Spleen (tissue), 11 donors: ENCODE measurements around the gene MAN2A2. TPM values are rescaled to one million over a fixed set of nuclear protein-coding genes. Genes with fewer than 3 reads are reported as not detected.

ENCODE experiments used
- DNase-seq: peaks from one replicate; pipeline ENCODE4 v3.0.0-alpha.2; 2020
- H3K27ac ChIP-seq, 8 donors: fragments of 200-600 bp; sonication (generic) in 7 of 8; 1 replicate in 4 of 8; 2 replicates in 4 of 8; pipeline versions ENCODE4 v1.5.0 to v1.8.0; 2016 to 2021; ENCODE audit warnings: inconsistent platforms in 4 of 8, mild to moderate bottlenecking in 4 of 8, moderate library complexity in 1 of 8
- H3K27me3 ChIP-seq, 7 donors: fragments of 200-600 bp; sonication (generic) in 6 of 7; replicated peaks in 1 of 7; 1 replicate in 4 of 7; 2 replicates in 3 of 7; pipeline versions ENCODE4 v1.5.0 to v1.8.0; 2016 to 2021; ENCODE audit warnings: inconsistent platforms in 3 of 7, mild to moderate bottlenecking in 1 of 7
- H3K36me3 ChIP-seq, 6 donors: fragments of 200-600 bp; sonication (generic) in 5 of 6; 1 replicate in 4 of 6; 2 replicates in 2 of 6; pipeline versions ENCODE4 v1.5.0 to v1.8.0; 2016 to 2021; ENCODE audit warnings: inconsistent platforms in 2 of 6
- H3K4me1 ChIP-seq, 6 donors: fragments of 200-600 bp; sonication (generic) in 5 of 6; 1 replicate in 3 of 6; 2 replicates in 3 of 6; pipeline versions ENCODE4 v1.5.0 to v1.8.0; 2016 to 2021; ENCODE audit warnings: inconsistent platforms in 3 of 6
- H3K4me3 ChIP-seq, 8 donors: fragments of 200-600 bp; sonication (generic) in 7 of 8; 1 replicate in 4 of 8; 2 replicates in 4 of 8; pipeline versions ENCODE4 v1.5.0 to v1.8.0; 2016 to 2021; ENCODE audit warnings: inconsistent platforms in 4 of 8, mild to moderate bottlenecking in 4 of 8, moderate library complexity in 2 of 8
- H3K9me3 ChIP-seq, 8 donors: fragments of 200-600 bp; sonication (generic) in 7 of 8; 1 replicate in 4 of 8; 2 replicates in 4 of 8; pipeline versions ENCODE4 v1.5.0 to v1.8.0; 2016 to 2021; ENCODE audit warnings: inconsistent platforms in 4 of 8
- CTCF ChIP-seq, 11 experiments: fragments of 200-600 bp in 7 of 11; fragments of 450-650 bp in 4 of 11; sonication (generic) in 4 of 11; IDR thresholded peaks in 8 of 11; conservative IDR thresholded peaks in 3 of 11; 1 replicate in 7 of 11; 2 replicates in 4 of 11; pipeline versions ENCODE4 v1.4.0 to v1.8.0; 2016 to 2021; ENCODE audit warnings: antibody characterized with exemption in 11 of 11, inconsistent platforms in 4 of 11, mild to moderate bottlenecking in 1 of 11
- POLR2A ChIP-seq, 3 donors: fragments of 450-650 bp; IDR thresholded peaks; one replicate each; pipeline ENCODE4 v1.5.1; 2017; ENCODE audit warnings: antibody characterized with exemption in 3 of 3, mild to moderate bottlenecking in 1 of 3
- POLR2AphosphoS5 ChIP-seq, 3 donors: sonication (generic); formaldehyde crosslinking; IDR thresholded peaks; one replicate each; pipeline ENCODE4 v1.5.1; 2017; ENCODE audit warnings: antibody characterized with exemption in 3 of 3
- WGBS, 5 donors: extraction: QIAGEN DNeasy Blood & Tissue Kit in 3 of 5; methylation state at CpG; one replicate each; pipeline versions ENCODE4 v1.1.5 to v1.1.7; 2013 to 2018; 5-methylcytosine and 5-hydroxymethylcytosine counted together
- intact Hi-C: fragments of 100-400 bp; cut with DNase I; formaldehyde crosslinking; loops from one replicate; pipeline ENCODE4 v1.15.0; 2023; ENCODE audit warnings: low total_unique reads
- polyA plus RNA-seq, 3 donors: library from polyadenylated mRNA; stranded (reverse); fragments of 200-250 nt; gene quantifications; one replicate each; pipeline ENCODE4 v1.2.1, GENCODE V29; 2013
- total RNA-seq, 7 donors: library from RNA; depleted of rRNA in 3 of 7; stranded (reverse); fragments of >200 nt in 3 of 7; fragmentation: NEBNext Ultra II Directional in 4 of 7; extraction: Animal tissue kit (Norgen Biotek cat#: 25700) in 4 of 7; gene quantifications; one replicate each; pipeline versions ENCODE4 v1.1.0 to v1.2.1, GENCODE V29; 2016 to 2021
- donor health status: healthy with polysubstance abuse.
- donor health status: DM: no; HTN: no; CAD: no; lungs with moderate emphysema.
- donor health status: DM: no; HTN: no; CAD: no.
- donor health status: Bipolar disorder and iron deficiency.
- donor health status: healthy.
- donor health status: DM: no; HTN: no; CAD: no.
- donor health status: DM: yes; HTN: yes; CAD: no.

The MAN2A2 gene
- total and polyA plus RNA-seq, 10 donors: 13.7 to 167 (median 110) TPM

GRCh38 chr15:90857883-90858443 is 45.1 kb upstream of the MAN2A2 start:
- intact Hi-C loops: no loop called here
- no peaks in the 10 kb centered on the region for H3K9me3 ChIP-seq
- H3K27me3 ChIP-seq: no peaks in the 10 kb centered on the region
- no peak overlapping the region for H3K4me3 ChIP-seq
- peaks cover 5 to 89% (median 47%) of the 10 kb centered on the region in 6 donors for H3K4me1 ChIP-seq
- peak overlapping the region in 1 of 8 donors; percentile 1 for H3K27ac ChIP-seq
- DNase-seq: no peak
- 80 to 92% (median 88%) methylated on average over 8 of the region's 8 CpGs for WGBS, 5 donors
- no peaks in the 10 kb centered on the region for H3K36me3 ChIP-seq
- TF ChIP-seq POLR2AphosphoS5 (IDR thresholded peaks at IDR 0.05): no peak
- no peak for TF ChIP-seq POLR2A (IDR thresholded peaks at IDR 0.05)
- TF ChIP-seq CTCF (IDR thresholded peaks at IDR 0.05 in 8 of 11, conservative IDR thresholded peaks at IDR 0.05 in 3 of 11): no peak

GRCh38 chr15:90859234-90860131 is 43.6 kb upstream of the MAN2A2 start:
- Histone ChIP-seq H3K4me3 (no peak overlapping the region), H3K36me3 (no peaks in the 10 kb centered on the region), H3K9me3 (no peaks in the 10 kb centered on the region), H3K4me1 (peaks cover 5 to 89% (median 39%) of the 10 kb centered on the region in 6 donors), H3K27me3 (no peaks in the 10 kb centered on the region), H3K27ac (peak overlapping the region in 5 of 8 donors; percentile 41 to 82 (median 71))
- intact Hi-C loops: no loop called here
- no peak for TF ChIP-seq POLR2AphosphoS5 (IDR thresholded peaks at IDR 0.05)
- no peak for TF ChIP-seq CTCF (IDR thresholded peaks at IDR 0.05 in 8 of 11, conservative IDR thresholded peaks at IDR 0.05 in 3 of 11)
- TF ChIP-seq POLR2A (IDR thresholded peaks at IDR 0.05): no peak
- WGBS, 5 donors: 51 to 78% (median 62%) methylated on average over 10 of the region's 10 CpGs
- DNase-seq: no peak

GRCh38 chr15:90860450-90860849 is 42.7 kb upstream of the MAN2A2 start:
- Histone ChIP-seq H3K27me3 (no peaks in the 10 kb centered on the region), H3K27ac (peak overlapping the region in 4 of 8 donors; percentile 13 to 82 (median 74)), H3K4me1 (peaks cover 5 to 81% (median 34%) of the 10 kb centered on the region in 6 donors), H3K36me3 (no peaks in the 10 kb centered on the region), H3K9me3 (no peaks in the 10 kb centered on the region), H3K4me3 (no peak overlapping the region)
- intact Hi-C loops: no loop called here
- 79 to 94% (median 92%) methylated on average over 7 of the region's 7 CpGs for WGBS, 5 donors
- DNase-seq: no peak
- no peak for TF ChIP-seq POLR2AphosphoS5 (IDR thresholded peaks at IDR 0.05)
- TF ChIP-seq POLR2A (IDR thresholded peaks at IDR 0.05): no peak
- no peak for TF ChIP-seq CTCF (IDR thresholded peaks at IDR 0.05 in 8 of 11, conservative IDR thresholded peaks at IDR 0.05 in 3 of 11)
